ENCODE measurements around the gene LEP. TPM values are rescaled to one million over a fixed set of nuclear protein-coding genes. Genes with fewer than 3 reads are reported as not detected.

LEP gene
- total and polyA plus RNA-seq, 9 of the 15 experiments (the other 6 are each of a cell fraction or from before 2014, with no cell fraction given): not detected

DNA sequence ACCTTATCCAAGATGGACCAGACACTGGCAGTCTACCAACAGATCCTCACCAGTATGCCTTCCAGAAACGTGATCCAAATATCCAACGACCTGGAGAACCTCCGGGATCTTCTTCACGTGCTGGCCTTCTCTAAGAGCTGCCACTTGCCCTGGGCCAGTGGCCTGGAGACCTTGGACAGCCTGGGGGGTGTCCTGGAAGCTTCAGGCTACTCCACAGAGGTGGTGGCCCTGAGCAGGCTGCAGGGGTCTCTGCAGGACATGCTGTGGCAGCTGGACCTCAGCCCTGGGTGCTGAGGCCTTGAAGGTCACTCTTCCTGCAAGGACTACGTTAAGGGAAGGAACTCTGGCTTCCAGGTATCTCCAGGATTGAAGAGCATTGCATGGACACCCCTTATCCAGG, 13.4 kb downstream of the LEP start (continued):
- TF ChIP-seq ARNT (IDR thresholded peaks at IDR 0.05) (no peak), ZC3H4 (CRISPR knock-in tag; IDR thresholded peaks at IDR 0.05; ENCODE audit: borderline replicate concordance) (no peak), NBN (IDR thresholded peaks at IDR 0.05; ENCODE audit: low read depth) (no peak), MAFG (tag; conservative IDR thresholded peaks at IDR 0.05) (no peak), EP400 (IDR thresholded peaks at IDR 0.05) (no peak)
- TF ChIP-seq, protein P1, sequence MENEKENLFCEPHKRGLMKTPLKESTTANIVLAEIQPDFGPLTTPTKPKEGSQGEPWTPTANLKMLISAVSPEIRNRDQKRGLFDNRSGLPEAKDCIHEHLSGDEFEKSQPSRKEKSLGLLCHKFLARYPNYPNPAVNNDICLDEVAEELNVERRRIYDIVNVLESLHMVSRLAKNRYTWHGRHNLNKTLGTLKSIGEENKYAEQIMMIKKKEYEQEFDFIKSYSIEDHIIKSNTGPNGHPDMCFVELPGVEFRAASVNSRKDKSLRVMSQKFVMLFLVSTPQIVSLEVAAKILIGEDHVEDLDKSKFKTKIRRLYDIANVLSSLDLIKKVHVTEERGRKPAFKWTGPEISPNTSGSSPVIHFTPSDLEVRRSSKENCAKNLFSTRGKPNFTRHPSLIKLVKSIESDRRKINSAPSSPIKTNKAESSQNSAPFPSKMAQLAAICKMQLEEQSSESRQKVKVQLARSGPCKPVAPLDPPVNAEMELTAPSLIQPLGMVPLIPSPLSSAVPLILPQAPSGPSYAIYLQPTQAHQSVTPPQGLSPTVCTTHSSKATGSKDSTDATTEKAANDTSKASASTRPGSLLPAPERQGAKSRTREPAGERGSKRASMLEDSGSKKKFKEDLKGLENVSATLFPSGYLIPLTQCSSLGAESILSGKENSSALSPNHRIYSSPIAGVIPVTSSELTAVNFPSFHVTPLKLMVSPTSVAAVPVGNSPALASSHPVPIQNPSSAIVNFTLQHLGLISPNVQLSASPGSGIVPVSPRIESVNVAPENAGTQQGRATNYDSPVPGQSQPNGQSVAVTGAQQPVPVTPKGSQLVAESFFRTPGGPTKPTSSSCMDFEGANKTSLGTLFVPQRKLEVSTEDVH (IDR thresholded peaks at IDR 0.05; ENCODE audit: low read depth, partially characterized antibody): no peak
- TF ChIP-seq, protein P2, sequence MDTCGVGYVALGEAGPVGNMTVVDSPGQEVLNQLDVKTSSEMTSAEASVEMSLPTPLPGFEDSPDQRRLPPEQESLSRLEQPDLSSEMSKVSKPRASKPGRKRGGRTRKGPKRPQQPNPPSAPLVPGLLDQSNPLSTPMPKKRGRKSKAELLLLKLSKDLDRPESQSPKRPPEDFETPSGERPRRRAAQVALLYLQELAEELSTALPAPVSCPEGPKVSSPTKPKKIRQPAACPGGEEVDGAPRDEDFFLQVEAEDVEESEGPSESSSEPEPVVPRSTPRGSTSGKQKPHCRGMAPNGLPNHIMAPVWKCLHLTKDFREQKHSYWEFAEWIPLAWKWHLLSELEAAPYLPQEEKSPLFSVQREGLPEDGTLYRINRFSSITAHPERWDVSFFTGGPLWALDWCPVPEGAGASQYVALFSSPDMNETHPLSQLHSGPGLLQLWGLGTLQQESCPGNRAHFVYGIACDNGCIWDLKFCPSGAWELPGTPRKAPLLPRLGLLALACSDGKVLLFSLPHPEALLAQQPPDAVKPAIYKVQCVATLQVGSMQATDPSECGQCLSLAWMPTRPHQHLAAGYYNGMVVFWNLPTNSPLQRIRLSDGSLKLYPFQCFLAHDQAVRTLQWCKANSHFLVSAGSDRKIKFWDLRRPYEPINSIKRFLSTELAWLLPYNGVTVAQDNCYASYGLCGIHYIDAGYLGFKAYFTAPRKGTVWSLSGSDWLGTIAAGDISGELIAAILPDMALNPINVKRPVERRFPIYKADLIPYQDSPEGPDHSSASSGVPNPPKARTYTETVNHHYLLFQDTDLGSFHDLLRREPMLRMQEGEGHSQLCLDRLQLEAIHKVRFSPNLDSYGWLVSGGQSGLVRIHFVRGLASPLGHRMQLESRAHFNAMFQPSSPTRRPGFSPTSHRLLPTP (IDR thresholded peaks at IDR 0.05; ENCODE audit: borderline replicate concordance, extremely low read depth, insufficient read length): no peak
